Measurements from ENCODE around the gene RAMP1. TPM values are rescaled to one million over a fixed set of nuclear protein-coding genes. Genes with fewer than 3 reads are reported as not detected.
"Not testable (repeated sequence)": the region's sequence is repeated elsewhere in the genome, so short reads cannot be mapped to it uniquely, and the experiment has no call there.

Gene RAMP1
- total RNA-seq: 1 to 10 TPM; 8.1 to 9.6 TPM

DNA sequence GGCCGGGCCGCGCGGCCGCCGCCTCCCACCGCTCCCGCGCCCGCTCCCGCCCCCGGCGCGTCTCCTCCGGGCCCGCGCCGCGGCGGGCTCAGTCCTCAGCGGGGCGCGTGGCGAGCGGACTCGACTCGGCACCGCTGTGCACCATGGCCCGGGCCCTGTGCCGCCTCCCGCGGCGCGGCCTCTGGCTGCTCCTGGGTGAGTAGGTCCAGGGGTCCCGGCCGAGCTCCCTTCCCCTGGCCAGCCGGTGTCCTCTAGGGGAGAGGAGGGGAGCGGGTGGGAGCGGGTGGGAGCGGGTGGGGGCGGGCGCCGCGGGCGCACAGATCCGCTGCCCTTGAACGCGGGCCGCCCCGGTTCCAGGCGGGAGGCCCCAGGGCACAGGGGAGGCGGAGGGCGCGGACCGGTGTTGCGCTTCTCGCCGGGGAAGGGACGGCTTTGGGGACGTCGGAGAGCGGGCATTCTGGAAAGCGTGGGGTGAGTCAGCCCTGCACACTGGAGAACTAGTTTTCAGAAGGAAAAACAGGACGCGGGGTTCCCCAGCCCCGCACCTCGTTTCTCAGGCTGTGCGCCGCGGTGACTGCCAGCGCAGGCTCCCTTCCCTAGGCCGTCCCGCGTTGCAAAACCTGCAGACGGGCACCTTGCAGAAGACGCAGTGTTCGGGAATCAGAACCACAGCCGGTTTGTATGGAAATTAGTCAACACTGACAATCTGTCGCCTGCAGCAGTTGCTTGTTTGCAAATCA, at the start of gene RAMP1:
Gene RAMP1, plus strand, starts transcription at position 91 of the 740 bp plus-strand sequence. Its CDS starts 53 bp downstream, at position 144.
- CTCF ChIA-PET: no interaction called here
- Mint-ChIP-seq H3K4me1 (peaks cover 18% of the 10 kb centered on the region), H3K36me3 (ENCODE audit: low read depth) (peaks cover 4% of the 10 kb centered on the region), H3K27me3 (peaks cover 50% of the 10 kb centered on the region), H3K4me3 (peak within 1 kb of the TSS; percentile 48), H3K9me3 (no peaks in the 10 kb centered on the region), H3K27ac (no peak within 1 kb of the TSS)
- POLR2A ChIA-PET: interaction anchor here (1.4 kb wide), 1 partner anchor 201 kb away, joined by 4 read pairs; the partner anchor contains the start of gene SCLY
- DNase-seq: no peak

DNA sequence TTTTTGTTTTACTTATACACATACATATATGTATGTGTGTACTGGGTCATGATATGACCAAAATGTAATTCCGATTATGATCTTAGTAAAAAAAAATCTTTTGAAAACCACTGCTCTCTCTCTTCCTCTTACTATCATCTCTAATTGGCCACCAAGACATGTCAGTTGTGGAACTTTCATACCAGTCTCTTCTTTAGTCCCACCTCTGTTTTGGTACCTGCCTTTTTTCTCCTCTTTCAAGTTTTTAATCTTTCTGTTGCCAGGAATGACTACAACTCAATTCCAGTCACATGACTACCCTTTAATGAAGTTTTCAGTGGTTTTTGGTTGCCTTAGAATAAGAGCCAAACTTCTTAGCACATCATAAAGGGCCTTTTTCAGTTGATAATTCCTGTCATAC, 43.8 kb upstream of the RAMP1 start:
- Mint-ChIP-seq H3K27me3 (peaks cover 3% of the 10 kb centered on the region), H3K27ac (no peak overlapping the region), H3K36me3 (ENCODE audit: low read depth) (no peaks in the 10 kb centered on the region), H3K4me1 (peaks cover 23% of the 10 kb centered on the region), H3K4me3 (no peak overlapping the region), H3K9me3 (no peaks in the 10 kb centered on the region)
- CTCF ChIA-PET: no interaction called here
- POLR2A ChIA-PET: no interaction called here
- DNase-seq: no peak

DNA sequence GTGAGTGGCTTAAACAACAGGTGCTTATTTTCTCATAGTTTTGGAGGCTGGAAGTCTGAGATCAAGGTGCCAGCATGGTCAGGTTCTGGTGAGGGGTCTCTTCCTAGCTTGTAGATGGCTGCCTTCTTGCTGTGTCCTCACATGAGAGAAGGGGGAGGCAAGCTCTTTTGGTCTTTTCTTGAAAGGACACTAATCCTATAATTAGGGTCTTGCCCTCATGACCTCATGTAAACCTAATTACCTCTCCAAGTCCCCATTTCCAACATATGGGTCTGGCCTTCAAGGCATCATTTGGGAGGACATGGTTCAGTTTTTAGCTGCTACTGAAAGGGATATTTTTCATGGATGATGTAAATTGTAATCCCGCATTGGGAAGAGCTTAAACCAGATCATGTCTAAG, 42.9 kb upstream of the RAMP1 start:
- Mint-ChIP-seq H3K4me1 (peaks cover 23% of the 10 kb centered on the region), H3K27me3 (peaks cover 3% of the 10 kb centered on the region), H3K9me3 (no peaks in the 10 kb centered on the region), H3K4me3 (no peak overlapping the region), H3K27ac (no peak overlapping the region), H3K36me3 (ENCODE audit: low read depth) (no peaks in the 10 kb centered on the region)
- ChIA-PET POLR2A (no interaction called here), CTCF (no interaction called here)
- DNase-seq: no peak

DNA sequence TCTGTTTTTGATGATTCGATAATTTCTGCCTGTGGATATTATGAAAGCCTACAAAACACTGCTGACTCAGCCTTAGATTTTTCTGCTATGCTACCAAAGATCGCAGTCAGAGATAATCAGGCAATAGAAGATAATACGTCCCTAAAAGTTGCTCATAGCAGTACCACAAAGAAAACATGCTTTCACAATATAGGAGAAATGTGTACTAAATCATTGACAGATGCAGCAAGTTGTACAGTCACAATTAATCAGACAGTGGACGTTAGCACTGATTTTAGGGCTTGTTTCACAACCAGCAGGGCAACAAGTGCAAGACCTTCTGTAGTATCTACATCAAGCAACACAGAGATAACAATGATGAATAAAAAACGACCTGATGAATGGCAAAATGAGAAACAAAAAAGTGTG, 41.4 kb upstream of the RAMP1 start:
- H3K4me3 Mint-ChIP-seq: no peak overlapping the region
- H3K36me3 Mint-ChIP-seq (ENCODE audit: low read depth): no peaks in the 10 kb centered on the region
- no peak for DNase-seq
- CTCF ChIA-PET: no interaction called here
- no peaks in the 10 kb centered on the region for H3K27me3 Mint-ChIP-seq
- peaks cover 23% of the 10 kb centered on the region for H3K4me1 Mint-ChIP-seq
- no peaks in the 10 kb centered on the region for H3K9me3 Mint-ChIP-seq
- POLR2A ChIA-PET: no interaction called here
- H3K27ac Mint-ChIP-seq: no peak overlapping the region

DNA sequence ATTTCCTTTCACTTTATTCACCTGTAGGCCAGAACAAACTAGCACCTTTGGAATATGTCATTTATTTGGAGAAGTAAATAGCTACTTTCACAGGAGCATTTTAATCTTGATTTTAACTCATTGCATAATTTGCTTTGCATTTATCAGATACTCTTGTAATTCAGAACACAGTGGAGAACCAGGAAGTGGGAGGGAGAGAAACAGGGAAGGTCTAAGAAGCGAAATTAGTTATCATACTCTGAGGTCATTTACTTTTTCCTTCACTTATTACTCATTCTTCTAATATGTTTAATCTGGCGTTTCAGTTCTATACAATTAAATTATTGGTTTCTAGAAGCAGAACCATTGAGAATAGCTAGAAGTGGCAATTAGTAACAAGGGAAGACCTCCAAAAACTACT, 40.2 kb upstream of the RAMP1 start:
- CTCF ChIA-PET: no interaction called here
- POLR2A ChIA-PET: no interaction called here
- no peaks in the 10 kb centered on the region for H3K27me3 Mint-ChIP-seq
- no peaks in the 10 kb centered on the region for H3K36me3 Mint-ChIP-seq (ENCODE audit: low read depth)
- H3K9me3 Mint-ChIP-seq: no peaks in the 10 kb centered on the region
- H3K4me3 Mint-ChIP-seq: no peak overlapping the region
- no peak overlapping the region for H3K27ac Mint-ChIP-seq
- no peak for DNase-seq
- H3K4me1 Mint-ChIP-seq: peaks cover 23% of the 10 kb centered on the region

DNA sequence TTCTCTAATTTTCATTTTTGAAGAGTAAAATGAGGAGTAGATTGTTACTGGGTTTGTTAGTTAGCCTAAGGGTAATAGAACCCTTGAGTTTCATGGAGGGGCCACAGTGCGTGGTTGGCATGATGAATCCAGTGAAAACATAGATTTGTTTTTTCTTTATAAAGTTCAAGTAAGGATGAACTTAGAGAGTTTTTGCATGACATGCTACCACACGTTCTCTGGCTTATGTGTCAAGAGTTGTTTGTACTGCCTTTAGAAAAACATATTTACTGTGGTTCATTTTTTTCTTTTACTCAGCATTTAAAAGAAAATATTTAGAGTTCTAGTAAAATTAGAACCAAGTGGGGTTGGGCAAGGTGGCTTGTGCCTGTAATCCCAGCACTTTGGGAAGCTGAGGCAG, 39.0 kb upstream of the RAMP1 start:
- Mint-ChIP-seq H3K27ac (no peak overlapping the region), H3K27me3 (peaks cover under 1% of the 10 kb centered on the region), H3K4me1 (peaks cover 23% of the 10 kb centered on the region), H3K9me3 (no peaks in the 10 kb centered on the region), H3K36me3 (ENCODE audit: low read depth) (no peaks in the 10 kb centered on the region), H3K4me3 (no peak overlapping the region)
- ChIA-PET POLR2A (interaction anchor here (0.7 kb wide), 1 partner anchor 10 kb away, joined by 3 read pairs; no protein-coding TSS in a partner anchor), CTCF (interaction anchor here (1.5 kb wide), 1 partner anchor 8 kb away, joined by 3 read pairs; no protein-coding TSS in a partner anchor)
- DNase-seq: no peak

DNA sequence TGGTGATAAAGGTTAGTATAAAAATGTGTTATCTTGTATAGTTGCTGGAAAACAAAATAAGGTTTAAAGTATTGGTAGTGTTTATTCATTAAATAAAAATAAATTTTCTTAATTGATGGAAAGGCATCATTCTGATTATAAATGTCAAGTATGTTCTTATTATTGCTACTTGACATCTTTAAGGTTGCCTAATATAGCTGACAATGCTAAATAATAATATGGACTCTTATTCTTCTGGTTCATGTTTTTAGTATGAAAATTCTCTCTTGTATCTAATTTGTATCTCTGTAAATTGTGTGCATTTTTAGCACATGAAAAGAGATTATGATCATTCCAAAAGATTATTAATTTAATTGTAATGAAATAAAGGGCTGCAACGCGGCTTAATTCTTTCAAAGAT, 35.9 kb upstream of the RAMP1 start:
- Mint-ChIP-seq H3K9me3 (no peaks in the 10 kb centered on the region), H3K4me3 (no peak overlapping the region), H3K27me3 (peaks cover 4% of the 10 kb centered on the region), H3K27ac (no peak overlapping the region), H3K4me1 (peaks cover 6% of the 10 kb centered on the region), H3K36me3 (ENCODE audit: low read depth) (no peaks in the 10 kb centered on the region)
- ChIA-PET CTCF (no interaction called here), POLR2A (no interaction called here)
- no peak for DNase-seq

DNA sequence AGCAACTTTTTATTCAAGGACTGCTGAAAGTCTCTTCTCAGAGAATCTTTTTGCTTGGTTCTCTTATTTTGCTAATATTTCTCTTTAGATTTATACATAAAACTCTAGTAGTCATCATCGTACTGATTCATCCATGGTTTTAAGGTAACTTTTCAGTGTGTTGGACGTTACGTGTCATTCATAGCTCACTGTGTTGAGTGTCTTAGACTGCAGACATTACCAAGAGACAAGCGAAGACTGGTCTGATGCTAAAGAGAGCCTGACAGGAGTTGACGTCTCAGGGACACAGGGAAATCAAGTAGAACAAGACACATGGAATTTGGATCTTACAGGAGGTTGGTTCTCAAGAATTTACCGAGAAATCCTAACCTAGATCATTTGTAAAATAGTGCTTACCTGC, 35.3 kb upstream of the RAMP1 start:
- Mint-ChIP-seq H3K9me3 (no peaks in the 10 kb centered on the region), H3K4me1 (peaks cover 5% of the 10 kb centered on the region), H3K4me3 (no peak overlapping the region), H3K27ac (no peak overlapping the region), H3K36me3 (ENCODE audit: low read depth) (no peaks in the 10 kb centered on the region), H3K27me3 (peaks cover 4% of the 10 kb centered on the region)
- no peak for DNase-seq
- ChIA-PET POLR2A (no interaction called here), CTCF (no interaction called here)

DNA sequence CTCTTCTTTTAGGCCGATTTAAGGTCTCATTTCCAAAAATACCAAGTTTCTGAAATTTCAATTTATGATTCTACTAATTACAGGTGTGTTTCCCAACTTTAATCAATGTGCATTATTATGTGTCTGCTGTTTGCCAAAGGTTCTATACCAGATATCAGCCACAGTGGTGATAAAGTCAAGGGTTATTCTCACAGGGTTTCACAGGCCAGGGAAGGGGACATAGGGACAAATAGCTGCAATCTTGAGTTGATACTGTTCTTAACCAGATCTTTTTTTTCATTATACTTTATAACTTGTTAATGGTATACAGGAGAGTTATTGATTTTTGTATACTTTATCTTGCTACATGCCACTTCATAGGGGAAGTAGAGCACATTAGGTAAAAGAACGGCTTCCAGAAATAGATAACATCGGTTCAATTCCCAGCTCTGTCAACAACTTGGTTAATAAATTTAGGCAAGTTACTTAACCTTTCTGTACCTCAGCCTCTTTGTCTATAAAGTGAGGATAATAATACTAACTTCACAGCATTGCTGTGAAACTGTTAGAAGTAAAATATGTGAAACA, 31.9 kb upstream of the RAMP1 start:
- no peaks in the 10 kb centered on the region for H3K9me3 Mint-ChIP-seq
- DNase-seq: no peak
- no peak overlapping the region for H3K27ac Mint-ChIP-seq
- H3K36me3 Mint-ChIP-seq (ENCODE audit: low read depth): no peaks in the 10 kb centered on the region
- ChIA-PET CTCF (interaction anchor here (0.9 to 1.4 kb wide), 3 partner anchors 78 to 438 kb away, joined by 3 read pairs; no protein-coding TSS in a partner anchor), POLR2A (no interaction called here)
- H3K27me3 Mint-ChIP-seq: peaks cover 4% of the 10 kb centered on the region
- no peaks in the 10 kb centered on the region for H3K4me1 Mint-ChIP-seq
- H3K4me3 Mint-ChIP-seq: no peak overlapping the region

DNA sequence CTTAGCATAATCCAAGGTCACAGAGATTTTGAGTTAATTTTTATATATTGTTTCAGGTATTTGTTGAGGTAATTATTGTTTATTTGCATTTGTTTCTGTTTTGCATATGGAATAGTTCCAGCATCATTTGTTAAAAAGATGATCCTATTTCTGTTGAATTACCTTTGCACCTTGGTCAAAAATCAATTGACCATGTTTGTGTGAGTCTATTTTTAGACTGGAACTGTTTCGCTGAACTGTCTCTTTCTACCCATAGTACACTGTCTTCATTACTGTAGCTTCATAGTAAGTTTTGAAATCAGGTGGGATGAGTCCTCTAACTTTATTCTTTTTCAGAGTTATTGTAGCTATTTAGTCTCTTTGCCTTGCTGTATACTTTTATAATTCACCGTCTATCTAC, 28.9 kb upstream of the RAMP1 start:
- ChIA-PET POLR2A (no interaction called here), CTCF (no interaction called here)
- Mint-ChIP-seq H3K4me1 (no peaks in the 10 kb centered on the region), H3K9me3 (no peaks in the 10 kb centered on the region), H3K27ac (no peak overlapping the region), H3K27me3 (peaks cover 2% of the 10 kb centered on the region), H3K4me3 (no peak overlapping the region), H3K36me3 (ENCODE audit: low read depth) (no peaks in the 10 kb centered on the region)
- DNase-seq: no peak

DNA sequence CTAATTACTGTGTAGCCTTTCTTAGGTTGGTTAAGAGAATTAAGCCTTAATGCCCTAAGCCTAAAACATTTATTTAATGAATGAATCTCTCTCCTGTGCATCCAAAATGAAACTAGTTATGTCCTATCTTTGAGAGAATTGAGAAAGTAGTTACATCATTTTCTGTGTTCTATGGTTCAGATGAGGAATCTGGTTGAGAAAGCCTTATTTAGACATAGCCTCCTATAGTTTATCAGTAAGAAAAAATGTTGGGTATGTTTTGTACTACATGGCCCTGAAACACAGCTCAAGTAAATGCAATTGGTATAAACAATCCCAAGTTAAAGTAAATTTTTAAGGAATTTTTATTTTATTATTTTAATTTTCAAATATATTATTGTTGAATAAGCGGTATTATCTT, 25.9 kb upstream of the RAMP1 start:
- Mint-ChIP-seq H3K27me3 (no peaks in the 10 kb centered on the region), H3K27ac (no peak overlapping the region), H3K4me1 (no peaks in the 10 kb centered on the region), H3K4me3 (no peak overlapping the region), H3K9me3 (no peaks in the 10 kb centered on the region), H3K36me3 (ENCODE audit: low read depth) (no peaks in the 10 kb centered on the region)
- POLR2A ChIA-PET: no interaction called here
- CTCF ChIA-PET: no interaction called here
- DNase-seq: no peak

DNA sequence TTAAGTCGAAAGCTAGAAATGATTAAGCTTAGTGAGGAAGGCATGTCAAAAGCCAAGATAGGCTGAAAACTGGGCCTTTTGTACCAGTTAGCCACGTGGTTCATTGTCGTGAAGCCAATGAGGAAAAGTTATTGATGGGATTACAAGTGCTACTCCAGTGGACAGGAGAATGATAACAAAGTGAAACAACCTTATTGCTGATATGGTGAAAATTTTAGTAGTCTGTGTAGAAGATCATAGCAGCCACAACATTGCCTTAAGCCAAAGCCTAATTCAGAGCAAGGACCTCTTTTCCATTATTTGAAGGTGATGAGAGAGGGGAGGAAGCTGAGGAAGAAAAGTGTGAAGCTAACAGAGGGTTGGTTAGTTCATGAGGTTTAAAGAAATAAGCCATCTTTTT, 24.1 kb upstream of the RAMP1 start:
- H3K27ac Mint-ChIP-seq: no peak overlapping the region
- H3K4me1 Mint-ChIP-seq: no peaks in the 10 kb centered on the region
- ChIA-PET POLR2A (no interaction called here), CTCF (interaction anchor here (0.6 kb wide), 1 partner anchor 262 kb away, joined by 4 read pairs; no protein-coding TSS in a partner anchor)
- H3K9me3 Mint-ChIP-seq: no peaks in the 10 kb centered on the region
- H3K4me3 Mint-ChIP-seq: no peak overlapping the region
- DNase-seq: no peak
- H3K36me3 Mint-ChIP-seq (ENCODE audit: low read depth): no peaks in the 10 kb centered on the region
- no peaks in the 10 kb centered on the region for H3K27me3 Mint-ChIP-seq

DNA sequence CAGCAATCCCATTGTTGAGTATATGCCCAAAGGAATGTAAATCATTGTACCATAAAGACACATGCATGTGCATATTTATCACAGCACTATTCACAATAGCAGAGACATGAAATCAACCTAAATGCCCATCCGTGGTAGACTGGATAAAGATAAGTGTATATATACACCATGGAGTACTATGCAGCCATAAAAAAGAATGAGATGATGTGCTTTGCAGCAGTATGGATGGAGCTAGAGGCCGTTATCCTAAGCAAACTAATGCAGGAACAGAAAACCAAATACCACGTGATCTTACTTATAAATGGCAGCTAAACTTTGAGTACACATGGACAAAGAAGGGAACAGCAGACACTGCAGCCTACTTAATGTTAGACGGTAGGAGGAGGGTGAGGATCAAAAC, 18.4 kb upstream of the RAMP1 start:
- no peak overlapping the region for H3K27ac Mint-ChIP-seq
- no peaks in the 10 kb centered on the region for H3K9me3 Mint-ChIP-seq
- ChIA-PET POLR2A (no interaction called here), CTCF (no interaction called here)
- DNase-seq: no peak
- H3K4me1 Mint-ChIP-seq: no peaks in the 10 kb centered on the region
- no peak overlapping the region for H3K4me3 Mint-ChIP-seq
- H3K27me3 Mint-ChIP-seq: peaks cover 16% of the 10 kb centered on the region
- H3K36me3 Mint-ChIP-seq (ENCODE audit: low read depth): no peaks in the 10 kb centered on the region

DNA sequence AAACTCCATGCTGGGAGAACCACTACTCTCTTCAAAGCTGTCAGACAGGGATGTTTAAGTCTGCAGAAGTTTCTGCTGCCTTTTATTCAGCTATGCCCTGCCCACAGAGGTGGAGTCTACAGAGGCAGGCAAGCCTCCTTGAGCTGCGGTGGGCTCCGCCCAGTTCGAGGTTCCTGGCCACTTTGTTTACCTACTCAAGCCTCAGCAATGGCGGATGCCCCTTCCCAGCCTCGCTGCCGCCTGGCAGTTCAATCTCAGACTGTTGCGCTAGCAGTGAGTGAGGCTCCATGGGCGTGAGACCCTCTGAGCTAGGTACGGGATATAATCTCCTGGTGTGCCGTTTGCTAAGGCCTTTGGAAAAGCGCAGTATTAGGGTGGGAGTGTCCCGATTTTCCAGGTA, 10.5 kb upstream of the RAMP1 start:
- CTCF ChIA-PET; H3K9me3 Mint-ChIP-seq; H3K4me3 Mint-ChIP-seq; H3K27ac Mint-ChIP-seq; H3K4me1 Mint-ChIP-seq; DNase-seq; POLR2A ChIA-PET; H3K36me3 Mint-ChIP-seq (ENCODE audit: low read depth): not testable (repeated sequence)
- peaks cover 23% of the 10 kb centered on the region for H3K27me3 Mint-ChIP-seq

All from activated CD4-positive, alpha-beta memory T cell treated with anti-CD3 and anti-CD28 coated beads, Interleukin-2, amount 10 ng/mL, durations not matched to agents 7 days and 5 days (primary cell).